Cardiac atrium fibroblast (primary cell): Measurements from ENCODE around the gene SLC43A2. TPM values are rescaled to one million over a fixed set of nuclear protein-coding genes. Genes with fewer than 3 reads are reported as not detected.

ENCODE experiments used
- total RNA-seq: library from RNA; depleted of rRNA; stranded (reverse); fragments of >200 nt; gene quantifications from 2 replicates; pipeline ENCODE4 v1.2.3, GENCODE V29; 2015

The SLC43A2 gene
- 11.6 and 26.1 TPM in 2 replicates for total RNA-seq

DNA sequence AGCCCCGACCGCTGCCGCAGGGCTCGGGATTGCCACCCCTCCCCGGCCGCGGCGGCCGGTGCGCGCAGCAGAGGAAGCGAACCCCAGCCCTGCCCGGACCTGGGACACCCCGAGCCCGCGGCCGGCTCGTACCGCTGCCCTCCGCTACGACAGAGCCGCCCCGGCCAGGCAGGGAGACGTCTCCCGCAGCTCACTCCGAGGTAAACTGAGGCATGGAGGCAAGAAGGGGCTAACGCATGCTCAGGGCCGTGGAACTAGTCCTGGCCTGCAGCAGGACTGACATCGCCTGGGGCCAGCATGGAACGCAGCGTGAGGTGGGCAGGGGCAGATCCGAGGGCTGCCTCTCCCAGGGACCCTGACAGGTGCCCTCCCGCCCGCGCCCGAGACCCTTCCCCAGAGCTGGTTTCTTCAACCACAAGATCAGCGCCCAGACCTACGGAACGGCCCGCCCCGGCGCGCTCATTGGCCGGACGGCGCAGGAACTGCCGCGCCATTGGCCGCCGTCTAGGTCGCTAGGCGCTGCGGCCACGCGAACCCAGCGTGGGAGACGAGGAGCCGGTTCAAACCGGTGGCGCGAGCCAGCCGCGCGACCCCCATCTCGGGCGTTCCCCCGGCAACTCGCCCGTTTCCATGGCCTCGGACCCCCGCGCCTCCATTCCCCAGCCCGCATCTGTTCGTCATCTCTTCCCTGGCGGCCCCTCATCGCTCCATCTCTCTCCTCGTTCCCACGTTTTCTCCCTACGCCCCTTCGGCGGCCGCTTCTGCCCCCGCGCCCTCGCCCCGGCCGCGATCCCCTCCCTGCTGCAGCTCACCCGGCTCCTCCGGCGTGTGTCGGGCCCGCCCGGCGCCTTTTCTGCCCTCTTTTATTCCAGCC, at the start of gene SLC43A2:
TSS of gene SLC43A2 (minus strand) at position 853 of the 874 bp plus-strand sequence. CDS start 960 bp downstream, outside the sequence.

GRCh38 chr17:1649844-1650501, 21.3 kb upstream of the SLC43A2 start, which contains the start of gene RILP:
Gene RILP (minus strand): TSS chr17:1649866. CDS start chr17:1649804, 62 bp downstream.

GRCh38 chr17:1645207-1646171, 16.9 kb upstream of the SLC43A2 start, which contains the start of gene SCARF1:
Gene SCARF1 (minus strand): TSS chr17:1645732. CDS start chr17:1645697, 35 bp downstream.

Other genes with a start within 250 kb of the SLC43A2 start
- 424 and 527 TPM in 2 replicates for gene YWHAE, start 228.6 kb downstream of the SLC43A2 start, total RNA-seq
- 71.5 and 79.1 TPM in 2 replicates for gene CRK, start 172.6 kb downstream of the SLC43A2 start, total RNA-seq
- gene MYO1C, start 136.1 kb downstream of the SLC43A2 start, total RNA-seq, result 133 and 134 TPM in 2 replicates
- 23.2 and 45.3 TPM in 2 replicates for gene INPP5K, start 112.2 kb downstream of the SLC43A2 start, total RNA-seq
- gene PITPNA, start 66.0 kb downstream of the SLC43A2 start, total RNA-seq, result 25.3 and 29.5 TPM in 2 replicates
- gene SCARF1, start 16.9 kb upstream of the SLC43A2 start, total RNA-seq, result 0.54 and 3.1 TPM in 2 replicates
- gene RILP, start 21.0 kb upstream of the SLC43A2 start, total RNA-seq, result 9.7 and 12.2 TPM in 2 replicates
- 90.6 and 116 TPM in 2 replicates for gene PRPF8, start 56.0 kb upstream of the SLC43A2 start, total RNA-seq
- gene TLCD2, start 81.5 kb upstream of the SLC43A2 start, total RNA-seq, result 2.3 and 3.1 TPM in 2 replicates
- gene WDR81, start 95.9 kb upstream of the SLC43A2 start, total RNA-seq, result 16.1 and 17.2 TPM in 2 replicates
- 0.65 TPM in 1 of 2 replicates, not detected in the other for gene SERPINF2, start 114.0 kb upstream of the SLC43A2 start, total RNA-seq
- 424 and 472 TPM in 2 replicates for gene SERPINF1, start 133.2 kb upstream of the SLC43A2 start, total RNA-seq
- gene SMYD4, start 201.1 kb upstream of the SLC43A2 start, total RNA-seq, result 4.3 and 6.6 TPM in 2 replicates
- gene RPA1, start 201.2 kb upstream of the SLC43A2 start, total RNA-seq, result 12.3 and 46.8 TPM in 2 replicates